ENCODE measurements around the gene PGAM2.

DNA sequence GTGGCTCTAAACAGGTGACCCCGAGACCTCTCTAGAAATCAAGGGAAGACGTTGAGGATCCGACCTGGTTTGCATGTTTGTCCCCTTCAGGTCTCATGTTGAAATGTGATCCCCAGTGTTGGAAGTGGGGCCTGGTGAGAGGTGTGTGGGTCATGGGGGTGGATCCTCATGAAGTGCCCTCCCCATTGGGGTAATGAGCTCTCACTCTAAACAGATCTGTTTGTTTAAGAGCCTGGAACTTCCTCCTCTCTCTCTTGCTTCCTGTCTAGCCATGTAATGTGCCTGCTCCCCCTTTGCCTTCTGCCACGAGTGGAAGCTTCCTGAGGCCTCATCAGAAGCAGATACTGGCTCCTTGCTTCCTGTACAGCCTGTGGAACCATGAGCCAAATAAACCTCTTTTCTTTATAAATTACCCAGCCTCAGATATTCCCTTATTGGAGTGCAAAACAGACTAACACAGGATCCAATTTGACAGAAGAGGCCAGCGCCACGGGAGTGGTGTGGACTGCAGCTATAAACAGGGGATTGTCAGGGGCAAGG lies 27.8 kb upstream of the PGAM2 start:
- TF ChIP-seq GATA3 (IDR thresholded peaks at IDR 0.05; ENCODE audit: low read depth, low read length) (no peak), GATA2 (IDR thresholded peaks at IDR 0.05; ENCODE audit: low read depth, low read length) (no peak)
